OCI-LY7 (cell line): ENCODE results near the gene LRRC36.

Experiments used
- CTCF ChIP-seq: fragments of 200-600 bp; sonication (generic); conservative IDR thresholded peaks from 2 replicates; pipeline ENCODE4 v1.5.1; 2014; ENCODE audit warnings: mild to moderate bottlenecking, antibody characterized with exemption, low read length, moderate library complexity, mixed read lengths
- EZH2phosphoT487 ChIP-seq: fragments of 200-600 bp; sonication (generic); IDR thresholded peaks from 2 replicates; pipeline ENCODE4 v1.6.1; 2018; ENCODE audit warnings: low read depth, borderline replicate concordance, mild to moderate bottlenecking, mixed run types, antibody characterized with exemption, low read length, moderate library complexity, mixed read lengths

DNA sequence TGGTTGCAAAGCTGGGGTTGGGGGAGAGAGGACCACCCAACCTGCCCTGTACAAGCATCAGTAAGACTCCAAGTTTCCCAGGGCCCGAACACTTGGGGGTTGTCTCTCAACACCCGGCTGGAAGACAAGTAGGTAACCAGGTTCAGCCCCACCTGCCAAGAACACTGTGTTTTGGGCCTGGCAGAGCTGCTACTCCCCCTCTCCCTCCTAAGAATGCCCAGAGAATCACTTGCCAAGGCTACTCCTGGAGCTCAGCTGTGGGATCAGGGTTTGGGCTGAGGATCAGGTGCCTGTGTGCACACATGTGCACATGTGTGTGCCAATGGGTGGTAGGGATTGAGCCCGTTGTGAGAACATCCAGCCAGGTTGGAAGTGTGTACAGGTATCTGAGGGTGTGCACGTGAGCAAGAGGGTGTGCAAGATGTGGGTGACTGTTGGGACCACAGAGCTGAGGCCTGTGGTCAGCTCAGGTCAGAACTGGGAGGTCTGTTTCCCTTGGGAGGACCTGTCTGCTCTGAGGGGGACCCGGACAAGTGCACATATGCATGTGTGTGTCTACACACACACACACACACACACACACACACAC, 106.6 kb downstream of the LRRC36 start:
- no peak for TF ChIP-seq CTCF
- no peak for TF ChIP-seq EZH2phosphoT487
